Ammon's horn (tissue), 1 donor: ENCODE data around the gene MRTFA.
A peak's percentile ranks its signal among the peaks of the same experiment; 100 is the strongest.
"Not testable (repeated sequence)": the region's sequence is repeated elsewhere in the genome, so short reads cannot be mapped to it uniquely, and the experiment has no call there.

ENCODE experiments used
- DNase-seq: peaks from one replicate; pipeline ENCODE4 v3.0.0-alpha.2; 2016; ENCODE audit warnings: low spot score

MRTFA gene

GRCh38 chr22:40521046-40521445, 115.5 kb downstream of the MRTFA start:
- DNase-seq = no peak

DNA sequence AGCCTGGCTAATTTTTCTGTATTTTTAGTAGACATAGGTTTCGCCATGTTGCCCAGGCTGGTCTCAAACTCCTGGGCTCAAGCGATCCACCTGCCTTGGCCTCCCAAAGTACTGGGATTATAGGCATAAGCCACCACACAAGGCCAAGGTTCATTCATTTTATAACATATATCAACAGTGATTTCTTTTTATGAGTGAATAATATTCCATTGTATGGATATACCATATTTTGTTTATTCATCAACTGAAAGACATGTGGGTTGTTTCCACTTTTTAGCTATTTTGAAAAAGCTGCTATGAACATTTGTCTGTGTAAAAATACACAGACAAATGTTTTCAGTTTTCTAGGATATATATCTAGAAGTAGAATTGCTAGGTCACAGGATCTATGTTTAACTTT, 116.0 kb downstream of the MRTFA start:
- no peak for DNase-seq

DNA sequence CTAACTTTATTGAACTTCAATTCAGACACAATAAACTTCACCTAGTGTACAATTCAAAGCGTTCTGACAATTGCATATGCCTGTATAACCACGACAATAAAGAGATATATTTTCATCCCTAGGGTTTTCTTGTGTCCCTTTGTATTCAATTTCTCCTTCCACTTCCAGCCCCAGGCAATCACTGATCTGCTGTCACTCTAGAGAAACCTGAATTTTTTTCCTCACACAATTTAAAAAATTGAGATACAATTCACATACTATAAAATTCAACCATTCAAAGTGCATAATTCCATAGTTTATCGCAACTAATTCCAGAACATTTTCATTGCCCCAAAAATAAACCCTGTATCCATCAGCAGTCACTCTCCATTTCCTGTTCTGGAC, 116.6 kb downstream of the MRTFA start:
- DNase-seq = no peak

DNA sequence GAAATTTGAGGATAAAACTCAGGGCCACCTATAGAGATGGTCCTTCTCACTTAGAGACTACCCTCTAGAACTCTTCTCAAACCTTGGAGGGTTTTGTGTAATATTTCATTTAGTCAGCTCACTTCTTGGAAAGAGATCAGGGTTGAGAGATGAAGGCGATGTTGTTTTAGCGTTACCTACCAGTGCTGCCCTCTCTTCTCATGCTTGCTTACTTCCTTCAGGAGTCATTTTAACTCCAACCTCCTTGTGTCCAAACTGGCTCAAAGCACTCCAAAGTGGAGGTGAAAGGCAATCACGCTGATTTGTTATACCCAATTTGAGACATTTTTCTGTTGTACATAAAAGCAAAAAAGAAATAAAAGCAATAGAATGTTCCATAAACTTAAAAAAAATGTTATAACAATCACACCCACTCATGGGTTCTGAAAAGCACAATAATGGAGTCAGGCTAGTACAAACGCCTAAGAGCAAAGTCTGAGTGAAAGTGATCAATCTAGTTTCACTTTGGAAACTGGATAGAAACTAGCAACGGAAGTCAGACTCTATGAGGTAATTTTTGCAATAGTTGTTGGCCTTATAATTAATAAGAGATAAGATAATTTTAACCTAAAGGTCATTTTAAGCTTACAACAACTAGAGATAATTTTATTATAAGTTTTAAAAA, 117.1 kb downstream of the MRTFA start:
- no peak for DNase-seq

DNA sequence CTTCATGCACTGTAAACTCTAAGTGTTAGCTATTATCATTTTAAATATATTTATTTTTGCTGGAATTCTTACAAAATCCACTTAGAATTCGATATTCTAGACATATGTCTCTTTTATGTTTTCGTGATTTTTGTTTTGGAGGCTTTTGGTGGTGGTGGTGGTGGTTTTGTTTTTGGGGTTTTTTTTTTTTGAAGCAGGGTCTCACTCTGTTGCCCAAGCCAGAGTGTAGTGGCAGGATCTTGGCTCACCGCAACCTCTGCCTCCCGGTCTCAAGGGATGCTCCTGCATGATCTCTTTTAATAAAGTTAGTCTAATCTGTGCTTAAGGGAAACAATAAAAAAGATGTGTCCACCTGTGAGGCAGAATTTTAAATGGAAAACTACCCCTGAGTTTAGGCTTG, 117.7 kb downstream of the MRTFA start:
- DNase-seq = no peak

- no peak for DNase-seq
Observed at GRCh38 chr22:40517631-40518030, 118.9 kb downstream of the MRTFA start.

- no peak for DNase-seq
Observed at GRCh38 chr22:40516416-40516815, 120.1 kb downstream of the MRTFA start.

- peak; percentile 33 for DNase-seq
Observed at GRCh38 chr22:40512426-40513136, 123.9 kb downstream of the MRTFA start.

DNA sequence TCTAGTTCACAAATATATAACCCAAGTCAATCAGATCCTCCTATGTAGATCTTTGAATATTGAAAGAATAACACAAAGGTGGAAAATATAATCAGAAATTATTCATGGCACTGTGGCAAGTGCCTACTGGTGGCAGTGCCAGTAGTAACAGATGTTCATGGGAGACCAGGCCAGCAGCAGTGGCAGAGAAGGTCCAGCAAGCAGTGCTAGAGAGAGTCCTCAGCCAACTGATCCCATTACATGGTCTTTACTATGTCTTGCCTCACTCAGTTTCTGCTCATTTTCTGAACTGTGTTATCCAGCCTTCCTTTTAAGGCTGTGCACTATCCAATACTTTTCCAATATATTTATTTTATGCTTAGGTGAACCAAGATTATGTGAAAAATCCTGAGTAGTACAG, 124.9 kb downstream of the MRTFA start:
- peak; percentile 37 for DNase-seq

DNA sequence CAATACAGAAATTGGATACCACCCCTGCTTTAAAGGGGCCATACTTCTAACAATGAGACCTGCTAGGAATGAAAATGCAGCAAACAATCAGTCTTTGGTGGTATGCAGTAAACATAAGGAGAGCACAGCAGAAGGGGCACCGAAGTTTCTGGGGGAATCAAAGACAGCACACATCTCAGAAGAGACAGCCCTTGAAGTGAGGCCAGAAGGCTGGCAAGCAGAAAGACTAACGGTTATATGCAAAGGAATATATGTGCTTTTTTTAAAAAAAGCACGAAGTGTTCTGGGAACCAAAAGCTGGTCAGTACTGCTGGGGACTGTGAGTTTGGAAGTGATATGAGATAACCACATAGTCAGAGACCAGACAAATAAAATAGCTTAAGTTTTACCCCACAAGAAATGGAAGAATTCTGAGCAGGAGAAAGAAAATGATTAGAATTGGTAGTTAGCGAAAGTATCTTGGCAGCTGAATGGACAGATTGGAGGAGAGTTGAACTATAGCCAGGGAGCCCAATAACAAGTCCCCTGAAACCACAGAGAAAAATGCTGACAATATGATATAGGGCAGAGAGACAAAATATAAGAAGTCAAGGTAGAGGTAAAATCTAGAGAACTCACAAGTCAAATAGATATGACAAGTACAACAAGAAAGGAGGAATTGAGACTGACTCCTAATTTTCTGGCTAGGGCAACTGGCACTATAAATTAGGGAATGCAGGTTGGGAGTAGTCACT, 125.7 kb downstream of the MRTFA start:
- DNase-seq = no peak

DNA sequence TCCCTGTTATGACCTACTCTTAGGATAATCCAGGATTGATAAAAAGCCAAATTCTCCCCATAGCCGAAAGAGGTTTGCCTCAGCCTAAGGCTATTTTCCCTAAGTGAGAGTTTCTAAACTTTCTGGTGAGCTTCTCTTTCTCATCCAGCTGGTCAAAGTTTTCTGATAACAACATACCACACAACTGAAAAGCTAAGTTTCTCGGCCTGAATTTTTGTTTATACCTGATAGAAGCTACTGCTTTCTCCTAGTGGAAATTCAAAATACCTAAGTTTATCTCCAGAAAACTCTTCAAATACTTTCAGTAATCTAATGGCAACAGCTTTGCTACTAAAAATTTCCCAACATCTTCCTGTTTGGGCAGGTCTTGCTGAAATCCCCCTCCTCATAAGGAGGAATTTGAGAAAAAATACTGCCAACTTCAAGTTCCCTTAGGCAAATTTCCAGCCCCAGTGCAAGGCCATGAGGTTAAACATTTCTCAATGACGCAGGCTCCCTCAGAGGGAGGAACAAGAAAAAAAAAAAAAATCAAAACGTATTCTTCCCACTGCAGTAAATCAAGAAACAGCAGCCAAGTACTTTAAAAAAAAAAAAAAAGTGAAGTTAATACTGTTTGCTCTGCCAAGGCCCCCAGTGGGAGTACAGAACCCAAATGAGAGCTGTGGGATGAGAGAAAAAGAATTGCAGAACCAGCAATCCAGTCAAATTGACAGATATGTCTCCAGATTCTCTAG, 127.0 kb downstream of the MRTFA start:
- peak; percentile 73 for DNase-seq

- DNase-seq = not testable (repeated sequence)
Observed at GRCh38 chr22:40508046-40508445, 128.5 kb downstream of the MRTFA start.

GRCh38 chr22:40507491-40507890, 129.0 kb downstream of the MRTFA start:
- DNase-seq = no peak

DNA sequence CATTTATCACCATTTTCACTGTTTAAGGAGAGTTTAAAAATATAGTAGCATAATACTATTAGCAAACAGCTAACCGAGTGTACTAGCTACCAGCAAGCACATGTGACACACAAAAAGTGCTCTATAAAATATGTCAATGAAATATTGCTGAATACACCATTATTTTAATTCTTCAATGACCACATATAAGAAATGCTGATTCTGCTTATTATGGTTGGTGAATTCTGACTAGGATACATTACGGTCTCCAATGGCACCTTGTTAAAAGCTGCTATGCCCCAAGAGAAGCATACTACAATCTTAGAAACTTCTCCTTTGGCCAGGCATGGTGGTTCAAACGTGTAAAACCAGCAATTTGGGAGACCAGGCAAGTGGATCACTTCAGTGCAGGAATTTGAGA, 129.8 kb downstream of the MRTFA start:
- DNase-seq = no peak

GRCh38 chr22:40504285-40505249, 132.0 kb downstream of the MRTFA start:
- no peak for DNase-seq

DNA sequence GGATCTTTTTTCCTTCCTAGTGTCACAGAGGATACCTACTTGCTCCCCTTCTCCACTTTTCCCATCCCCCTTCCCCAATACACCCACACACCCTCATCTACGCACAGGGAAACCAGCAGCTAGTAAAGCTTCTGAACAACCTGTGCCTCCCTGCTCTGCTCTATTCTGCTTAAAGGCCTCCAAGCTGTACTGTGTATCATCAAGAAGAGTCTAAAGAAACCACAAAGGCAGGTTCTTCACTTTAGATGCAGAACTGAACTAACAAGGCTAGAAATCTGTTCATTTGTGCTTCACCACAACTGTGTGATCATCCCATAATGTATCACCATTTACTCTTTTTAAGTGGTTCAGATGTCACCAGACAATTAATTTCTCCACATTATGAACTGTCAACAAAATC, 133.6 kb downstream of the MRTFA start:
- no peak for DNase-seq

DNA sequence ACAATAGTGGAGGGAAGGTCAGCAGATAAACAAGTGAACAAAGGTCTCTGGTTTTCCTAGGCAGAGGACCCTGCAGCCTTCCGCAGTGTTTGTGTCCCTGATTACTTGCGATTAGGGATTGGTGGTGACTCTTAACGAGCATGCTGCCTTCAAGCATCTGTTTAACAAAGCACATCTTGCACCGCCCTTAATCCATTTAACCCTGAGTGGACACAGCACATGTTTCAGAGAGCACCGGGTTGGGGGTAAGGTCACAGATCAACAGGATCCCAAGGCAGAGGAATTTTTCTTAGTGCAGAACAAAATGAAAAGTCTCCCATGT, 136.1 kb downstream of the MRTFA start:
- not testable (repeated sequence) for DNase-seq

- no peak for DNase-seq
Observed at GRCh38 chr22:40499209-40499623, 137.3 kb downstream of the MRTFA start.

DNA sequence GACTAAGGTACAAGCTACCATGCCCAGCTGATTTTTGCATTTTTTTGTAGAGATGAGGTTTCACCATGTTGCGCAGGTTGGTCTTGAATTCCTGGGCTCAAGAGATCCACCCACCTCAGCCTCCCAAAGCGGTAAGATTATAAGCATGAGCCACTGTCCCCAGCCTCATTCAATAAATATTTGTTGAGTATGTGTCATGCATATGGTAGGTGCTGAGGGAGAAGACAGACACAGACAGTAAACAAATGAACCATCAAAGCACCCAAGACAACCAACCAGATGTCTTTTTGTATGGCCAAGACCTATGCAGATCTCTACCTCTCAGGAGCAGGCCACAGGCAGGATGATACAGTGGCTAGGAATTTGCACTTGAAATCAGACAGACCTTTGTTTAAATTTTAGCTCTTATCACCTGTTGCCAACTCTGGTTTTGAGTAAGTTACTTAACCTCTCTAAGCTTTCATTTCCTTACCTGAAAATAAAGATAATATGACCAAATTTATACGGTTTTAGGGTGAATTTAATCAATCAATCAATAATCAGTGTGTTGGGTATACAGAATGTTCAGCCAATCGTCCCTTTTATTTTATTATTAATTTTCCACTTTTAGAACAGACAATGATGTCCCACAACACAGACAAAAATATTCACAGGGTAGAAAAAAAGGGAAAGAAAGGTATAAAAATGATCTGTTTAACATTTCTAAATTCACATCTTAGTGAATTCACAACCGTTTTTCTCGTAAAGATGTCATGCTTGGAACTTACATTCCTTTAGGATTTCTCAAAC, 137.9 kb downstream of the MRTFA start:
- DNase-seq = no peak

GRCh38 chr22:40493441-40493840, 143.1 kb downstream of the MRTFA start:
- DNase-seq = no peak
